ENCODE measurements around the gene UTP3. TPM values are rescaled to one million over a fixed set of nuclear protein-coding genes. Genes with fewer than 3 reads are reported as not detected.

The UTP3 gene
- total RNA-seq, 1 experiment from 2014 or later = 33.7 TPM

DNA sequence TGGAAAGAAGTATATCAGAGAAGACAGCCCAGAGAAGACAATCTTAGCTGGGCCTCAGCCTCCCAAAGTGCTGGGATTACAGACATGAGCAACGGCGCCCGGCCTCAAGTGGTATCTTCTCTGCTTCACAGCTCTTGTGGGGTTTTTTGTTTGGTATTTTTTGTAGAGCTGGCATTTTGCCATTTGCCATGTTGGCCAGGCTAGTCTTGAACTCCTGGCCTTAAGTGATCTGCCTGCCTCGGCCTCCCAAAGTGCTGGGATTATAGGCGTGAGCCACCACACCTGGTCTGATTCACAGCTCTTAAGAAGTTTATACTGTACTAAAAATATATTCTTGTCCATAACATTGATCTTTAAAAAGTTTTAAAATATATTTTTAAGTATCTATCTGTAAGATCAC is 12.4 kb downstream of the UTP3 start:
- no peak overlapping the region for H3K9ac ChIP-seq (ENCODE audit: low read length)
- H3K27ac ChIP-seq (ENCODE audit: low read depth, low read length) = no peak overlapping the region
- H3K27me3 ChIP-seq (ENCODE audit: insufficient read depth, low read length) = no peaks in the 10 kb centered on the region
- H3K9me3 ChIP-seq (ENCODE audit: control insufficient read depth in 1 of 2, insufficient read depth in 1 of 2, low read depth in 1 of 2, low read length in 2 of 2) = no peaks in the 10 kb centered on the region
- BruUV-seq (replicated peaks) = no TSS peak
- H3K36me3 ChIP-seq (ENCODE audit: control insufficient read depth in 1 of 2, insufficient read depth in 2 of 2, low read length in 2 of 2) = no peaks in the 10 kb centered on the region
- no peak overlapping the region for H2AFZ ChIP-seq (ENCODE audit: low read depth, low read length, poor library complexity, severe bottlenecking)
- ATAC-seq (no peak), DNase-seq (ENCODE audit: low read depth, low spot score) (no peak)
- ChIA-PET POLR2A (no interaction called here), RAD21 (ENCODE audit: low non-redundant PET in 1 of 2, low total read pairs in 2 of 2, uncharacterized antibody in 2 of 2, unreplicated experiment in 2 of 2) (no interaction called here), CTCF (no interaction called here)
- H3K4me2 ChIP-seq (ENCODE audit: low read length) = no peak overlapping the region
- H4K20me1 ChIP-seq (ENCODE audit: insufficient read depth) = no peaks in the 10 kb centered on the region
- intact Hi-C loops (cut with micrococcal nuclease) = no loop called here
- H3K4me3 ChIP-seq (replicated peaks in 1 of 2; ENCODE audit: low read depth in 1 of 2, low read length in 2 of 2) = no peak overlapping the region
- H3K4me1 ChIP-seq (ENCODE audit: control insufficient read depth in 1 of 2, insufficient read depth in 2 of 2, low read length in 2 of 2) = peaks cover 11 to 17% of the 10 kb centered on the region in 2 experiments
- H3K9me2 ChIP-seq (ENCODE audit: insufficient read depth) = no peaks in the 10 kb centered on the region
- H3K79me2 ChIP-seq (ENCODE audit: insufficient read depth, low read length) = peaks cover 4% of the 10 kb centered on the region; the same call in 1 of the 2 replicates
- no peak for TF ChIP-seq RAD21 (IDR thresholded peaks at IDR 0.05; ENCODE audit: low read depth)
- TF ChIP-seq JUND (IDR thresholded peaks at IDR 0.05) = no peak
- no peak for TF ChIP-seq SRF (IDR thresholded peaks at IDR 0.05; ENCODE audit: low read depth)
- TF ChIP-seq EZH2phosphoT487 (IDR thresholded peaks at IDR 0.05; ENCODE audit: borderline replicate concordance) = no peak
- no peak for TF ChIP-seq EZH2 (IDR thresholded peaks at IDR 0.05)
- TF ChIP-seq ZNF274 (IDR thresholded peaks at IDR 0.05; ENCODE audit: low read depth, low read length) = no peak
- TF ChIP-seq ELF1 (IDR thresholded peaks at IDR 0.05; ENCODE audit: borderline replicate concordance, low read depth) = no peak
- TF ChIP-seq CEBPB (IDR thresholded peaks at IDR 0.05; ENCODE audit: low read depth) = no peak
- no peak for TF ChIP-seq TCF7L2 (IDR thresholded peaks at IDR 0.05; ENCODE audit: borderline replicate concordance, extremely low read depth, insufficient read depth, insufficient read length)
- no peak for TF ChIP-seq EGR1 (IDR thresholded peaks at IDR 0.05; ENCODE audit: low read depth)
- no peak for TF ChIP-seq ZFX (IDR thresholded peaks at IDR 0.05)
- TF ChIP-seq POLR2A (IDR thresholded peaks at IDR 0.05; ENCODE audit: borderline replicate concordance, extremely low read depth, insufficient read depth, insufficient read length) = no peak
- TF ChIP-seq, protein P1, sequence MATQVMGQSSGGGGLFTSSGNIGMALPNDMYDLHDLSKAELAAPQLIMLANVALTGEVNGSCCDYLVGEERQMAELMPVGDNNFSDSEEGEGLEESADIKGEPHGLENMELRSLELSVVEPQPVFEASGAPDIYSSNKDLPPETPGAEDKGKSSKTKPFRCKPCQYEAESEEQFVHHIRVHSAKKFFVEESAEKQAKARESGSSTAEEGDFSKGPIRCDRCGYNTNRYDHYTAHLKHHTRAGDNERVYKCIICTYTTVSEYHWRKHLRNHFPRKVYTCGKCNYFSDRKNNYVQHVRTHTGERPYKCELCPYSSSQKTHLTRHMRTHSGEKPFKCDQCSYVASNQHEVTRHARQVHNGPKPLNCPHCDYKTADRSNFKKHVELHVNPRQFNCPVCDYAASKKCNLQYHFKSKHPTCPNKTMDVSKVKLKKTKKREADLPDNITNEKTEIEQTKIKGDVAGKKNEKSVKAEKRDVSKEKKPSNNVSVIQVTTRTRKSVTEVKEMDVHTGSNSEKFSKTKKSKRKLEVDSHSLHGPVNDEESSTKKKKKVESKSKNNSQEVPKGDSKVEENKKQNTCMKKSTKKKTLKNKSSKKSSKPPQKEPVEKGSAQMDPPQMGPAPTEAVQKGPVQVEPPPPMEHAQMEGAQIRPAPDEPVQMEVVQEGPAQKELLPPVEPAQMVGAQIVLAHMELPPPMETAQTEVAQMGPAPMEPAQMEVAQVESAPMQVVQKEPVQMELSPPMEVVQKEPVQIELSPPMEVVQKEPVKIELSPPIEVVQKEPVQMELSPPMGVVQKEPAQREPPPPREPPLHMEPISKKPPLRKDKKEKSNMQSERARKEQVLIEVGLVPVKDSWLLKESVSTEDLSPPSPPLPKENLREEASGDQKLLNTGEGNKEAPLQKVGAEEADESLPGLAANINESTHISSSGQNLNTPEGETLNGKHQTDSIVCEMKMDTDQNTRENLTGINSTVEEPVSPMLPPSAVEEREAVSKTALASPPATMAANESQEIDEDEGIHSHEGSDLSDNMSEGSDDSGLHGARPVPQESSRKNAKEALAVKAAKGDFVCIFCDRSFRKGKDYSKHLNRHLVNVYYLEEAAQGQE (IDR thresholded peaks at IDR 0.05; ENCODE audit: low read depth) = no peak

All from HCT116 (cell line).